IMR-90 (cell line): ENCODE data around the gene GOLGA6C. TPM values are rescaled to one million over a fixed set of nuclear protein-coding genes. Genes with fewer than 3 reads are reported as not detected.

Experiments
- ATAC-seq: fragments of 200-7000 bp; cut with Tn5 transposase; 2 replicates; pipeline ENCODE4 v1.9.1; 2020; ENCODE audit warnings: low read depth, mild to moderate bottlenecking, moderate library complexity
- BruUV-seq: library from RNA; stranded (reverse); fragments of 400-500 nt; replicated peaks from 2 replicates; lab custom pipeline; 2021; lab: Mats Ljungman, UMichigan
- CTCF ChIA-PET: fragments of 300-600 bp; formaldehyde crosslinking; extraction: SDS; loops from one replicate; lab custom pipeline; 2021; ENCODE audit warnings: antibody characterized with exemption; lab: Yijun Ruan, JAX
- POLR2A ChIA-PET: fragments of 300-600 bp; sonication (Branson Sonifier 250); formaldehyde crosslinking; loops from one replicate; lab custom pipeline; 2022; ENCODE audit warnings: antibody characterized with exemption; ENCODE audit not compliant: unreplicated experiment; lab: Charles Lee
- DNase-seq: peaks from one replicate; pipeline ENCODE4 v3.0.0; 2013
- H2AFZ ChIP-seq: replicated peaks from 2 replicates; pipeline ENCODE3; 2013; ENCODE audit warnings: low read length, mild to moderate bottlenecking; ENCODE audit not compliant: poor library complexity
- H2AK5ac ChIP-seq: 2 replicates; pipeline ENCODE4 v1.6.1; 2013; ENCODE audit warnings: low read depth, low read length, inconsistent platforms
- H2AK9ac ChIP-seq: replicated peaks from 2 replicates; pipeline ENCODE3; 2013; ENCODE audit warnings: mild to moderate bottlenecking, low read depth, low read length, moderate library complexity; ENCODE audit not compliant: poor library complexity
- H2BK120ac ChIP-seq: 2 replicates; pipeline ENCODE4 v1.6.1; 2013; ENCODE audit warnings: low read depth, low read length, inconsistent platforms
- H2BK15ac ChIP-seq: 3 replicates; pipeline ENCODE4 v1.6.1; 2013; ENCODE audit warnings: low read depth, low read length, inconsistent platforms
- H2BK20ac ChIP-seq: 2 replicates; pipeline ENCODE4 v1.6.1; 2013; ENCODE audit warnings: low read depth, mild to moderate bottlenecking, inconsistent platforms, low read length, moderate library complexity
- H2BK5ac ChIP-seq: 2 replicates; pipeline ENCODE4 v1.6.1; 2013; ENCODE audit warnings: mild to moderate bottlenecking, low read depth, low read length, inconsistent platforms; ENCODE audit not compliant: poor library complexity, severe bottlenecking
- H3K14ac ChIP-seq: replicated peaks from 2 replicates; pipeline ENCODE4 v1.6.1; 2013; ENCODE audit warnings: low read depth, low read length, inconsistent platforms
- H3K18ac ChIP-seq: 2 replicates; pipeline ENCODE4 v1.6.1; 2013; ENCODE audit warnings: low read depth, low read length, control low read depth
- H3K23ac ChIP-seq: 2 replicates; pipeline ENCODE4 v1.6.1; 2013; ENCODE audit warnings: low read depth, low read length, inconsistent platforms
- H3K27ac ChIP-seq: 2 replicates; pipeline ENCODE4 v1.5.1; 2013; ENCODE audit warnings: mild to moderate bottlenecking, control low read depth, low read length; ENCODE audit not compliant: insufficient read depth
- H3K27me3 ChIP-seq: 2 replicates; pipeline ENCODE4 v1.6.1; 2013; ENCODE audit warnings: low read length; ENCODE audit not compliant: control insufficient read depth, insufficient read depth
- H3K36me3 ChIP-seq: 2 replicates; pipeline ENCODE4 v1.6.1; 2013; ENCODE audit warnings: low read length, mixed read lengths; ENCODE audit not compliant: control insufficient read depth, insufficient read depth
- H3K4ac ChIP-seq: 2 replicates; pipeline ENCODE4 v1.6.1; 2013; ENCODE audit warnings: low read depth, low read length, inconsistent platforms
- H3K4me1 ChIP-seq: 2 replicates; pipeline ENCODE4 v1.6.1; 2013; ENCODE audit warnings: low read length, mixed read lengths; ENCODE audit not compliant: control insufficient read depth, insufficient read depth
- H3K4me2 ChIP-seq: 2 replicates; pipeline ENCODE4 v1.6.1; 2013; ENCODE audit warnings: low read depth, mild to moderate bottlenecking, control low read depth, low read length, moderate library complexity
- H3K4me3 ChIP-seq: 2 replicates; pipeline ENCODE4 v1.5.1; 2013; ENCODE audit warnings: low read depth, mild to moderate bottlenecking, control low read depth, low read length, moderate library complexity; ENCODE audit not compliant: insufficient read depth
- H3K56ac ChIP-seq: 2 replicates; pipeline ENCODE4 v1.6.1; 2013; ENCODE audit warnings: low read length, inconsistent platforms; ENCODE audit not compliant: insufficient read depth; ENCODE audit errors: extremely low read depth
- H3K79me1 ChIP-seq, 2 experiments: 2 replicates each; pipeline ENCODE4 v1.6.1; 2013; ENCODE audit warnings: low read length in 2 of 2, inconsistent platforms in 1 of 2, low read depth in 1 of 2
- H3K9ac ChIP-seq: 2 replicates; pipeline ENCODE4 v1.6.1; 2013; ENCODE audit warnings: low read depth, low read length, control low read depth
- H3K9me1 ChIP-seq: 2 replicates; pipeline ENCODE4 v1.6.1; 2013; ENCODE audit warnings: low read length, inconsistent platforms; ENCODE audit not compliant: insufficient read depth
- H3K9me3 ChIP-seq: 2 replicates; pipeline ENCODE4 v1.6.1; 2013; ENCODE audit warnings: low read length; ENCODE audit not compliant: control insufficient read depth, insufficient read depth
- H4K20me1 ChIP-seq: 2 replicates; pipeline ENCODE4 v1.6.1; 2013; ENCODE audit warnings: low read length, inconsistent platforms; ENCODE audit not compliant: insufficient read depth
- H4K5ac ChIP-seq: 2 replicates; pipeline ENCODE4 v1.6.1; 2013; ENCODE audit warnings: mild to moderate bottlenecking, low read depth, low read length, control low read depth
- H4K8ac ChIP-seq, 2 experiments: 2 replicates each; pipeline ENCODE4 v1.6.1; 2013; ENCODE audit warnings: low read depth in 2 of 2, low read length in 2 of 2, control low read depth in 1 of 2, inconsistent platforms in 1 of 2
- H4K91ac ChIP-seq: 2 replicates; pipeline ENCODE4 v1.6.1; 2013; ENCODE audit warnings: low read depth, low read length, inconsistent platforms; ENCODE audit not compliant: insufficient read depth
- BHLHE40 ChIP-seq: fragments of 150-350 bp; IDR thresholded peaks from 2 replicates; pipeline ENCODE4 v1.6.1; 2016; ENCODE audit warnings: mild to moderate bottlenecking, low read depth, low read length
- CHD1 ChIP-seq: IDR thresholded peaks from 2 replicates; pipeline ENCODE4 v1.6.1; 2012; ENCODE audit warnings: low read depth, low read length, improper control_type of control experiment
- CTCF ChIP-seq: conservative IDR thresholded peaks from 2 replicates; pipeline ENCODE4 v1.5.1; 2012; ENCODE audit warnings: mild to moderate bottlenecking, low read depth, low read length, improper control_type of control experiment
- FOS ChIP-seq: fragments of 150-350 bp; IDR thresholded peaks from 2 replicates; pipeline ENCODE4 v1.6.1; 2016; ENCODE audit warnings: low read depth, low read length
- MAFK ChIP-seq: IDR thresholded peaks from 2 replicates; pipeline ENCODE4 v1.6.1; 2012; ENCODE audit warnings: low read depth, low read length, improper control_type of control experiment
- MAZ ChIP-seq: IDR thresholded peaks from 2 replicates; pipeline ENCODE4 v1.6.1; 2012; ENCODE audit warnings: low read depth, mild to moderate bottlenecking, low read length, improper control_type of control experiment, moderate library complexity, borderline replicate concordance
- MXI1 ChIP-seq: IDR thresholded peaks from 2 replicates; pipeline ENCODE4 v1.6.1; 2012; ENCODE audit warnings: low read depth, mild to moderate bottlenecking, low read length, moderate library complexity, borderline replicate concordance
- NFE2L2 ChIP-seq: fragments of 150-350 bp; IDR thresholded peaks from 2 replicates; pipeline ENCODE4 v1.6.1; 2016; ENCODE audit warnings: low read depth, mild to moderate bottlenecking, low read length
- POLR2A ChIP-seq: IDR thresholded peaks from 2 replicates; pipeline ENCODE4 v1.6.1; 2012; ENCODE audit warnings: mild to moderate bottlenecking, low read depth, low read length
- RAD21 ChIP-seq: IDR thresholded peaks from 2 replicates; pipeline ENCODE4 v1.6.1; 2012; ENCODE audit warnings: low read length, improper control_type of control experiment
- SMC3 ChIP-seq: fragments of 150-350 bp; IDR thresholded peaks from 2 replicates; pipeline ENCODE4 v1.6.1; 2016; ENCODE audit warnings: low read depth, mild to moderate bottlenecking, antibody characterized with exemption, low read length, moderate library complexity
- WGBS, 2 experiments: methylation state at CpG; one replicate each; pipeline versions ENCODE4 v1.1.5 to v1.1.7; 2013; ENCODE audit warnings: missing lambda C conversion rate in 2 of 2; ENCODE audit not compliant: insufficient read length in 1 of 2; ENCODE audit errors: extremely low coverage in 2 of 2; 5-methylcytosine and 5-hydroxymethylcytosine counted together
- dilution Hi-C: fragments of 300-500 bp; cut with HindIII; formaldehyde crosslinking; loops from one replicate; pipeline ENCODE4 v1.14.3; 2018; ENCODE audit warnings: low sequenced_read_pairs; ENCODE audit not compliant: unreplicated experiment
- in situ Hi-C: fragments of 300-500 bp; cut with MboI; formaldehyde crosslinking; loops from 3 replicates; pipeline ENCODE4 v1.14.3; 2019; ENCODE audit warnings: low sequenced_read_pairs, inconsistent platforms, mixed read lengths
- intact Hi-C: fragments of 100-400 bp; cut with micrococcal nuclease; formaldehyde crosslinking; loops from 2 replicates; pipeline ENCODE4 v1.10.0; 2022
- polyA plus RNA-seq, 3 experiments: library from polyadenylated mRNA; depleted of rRNA; stranded (reverse); fragments of >200 nt; gene quantifications; 2 replicates each; pipeline ENCODE4 v1.2.3, GENCODE V29; 2012; ENCODE audit warnings: low replicate concordance in 1 of 3
- total RNA-seq: library from RNA; depleted of rRNA; stranded (reverse); fragments of >200 nt; gene quantifications from 2 replicates; pipeline ENCODE4 v1.2.3, GENCODE V29; 2012
- TF ChIP-seq, protein P1 (sequence below): fragments of 150-350 bp; IDR thresholded peaks from 2 replicates; pipeline ENCODE4 v1.6.1; 2017; ENCODE audit warnings: mild to moderate bottlenecking, antibody characterized with exemption, low read length, low read depth
- TF ChIP-seq, protein P2 (sequence below): fragments of 150-350 bp; IDR thresholded peaks from 2 replicates; pipeline ENCODE4 v1.6.1; 2016; ENCODE audit warnings: low read depth, mild to moderate bottlenecking, low read length, moderate library complexity, borderline replicate concordance

Gene GOLGA6C
- total and polyA plus RNA-seq, 2 of the 4 experiments (the other 2 are of a cell fraction) = not detected

DNA sequence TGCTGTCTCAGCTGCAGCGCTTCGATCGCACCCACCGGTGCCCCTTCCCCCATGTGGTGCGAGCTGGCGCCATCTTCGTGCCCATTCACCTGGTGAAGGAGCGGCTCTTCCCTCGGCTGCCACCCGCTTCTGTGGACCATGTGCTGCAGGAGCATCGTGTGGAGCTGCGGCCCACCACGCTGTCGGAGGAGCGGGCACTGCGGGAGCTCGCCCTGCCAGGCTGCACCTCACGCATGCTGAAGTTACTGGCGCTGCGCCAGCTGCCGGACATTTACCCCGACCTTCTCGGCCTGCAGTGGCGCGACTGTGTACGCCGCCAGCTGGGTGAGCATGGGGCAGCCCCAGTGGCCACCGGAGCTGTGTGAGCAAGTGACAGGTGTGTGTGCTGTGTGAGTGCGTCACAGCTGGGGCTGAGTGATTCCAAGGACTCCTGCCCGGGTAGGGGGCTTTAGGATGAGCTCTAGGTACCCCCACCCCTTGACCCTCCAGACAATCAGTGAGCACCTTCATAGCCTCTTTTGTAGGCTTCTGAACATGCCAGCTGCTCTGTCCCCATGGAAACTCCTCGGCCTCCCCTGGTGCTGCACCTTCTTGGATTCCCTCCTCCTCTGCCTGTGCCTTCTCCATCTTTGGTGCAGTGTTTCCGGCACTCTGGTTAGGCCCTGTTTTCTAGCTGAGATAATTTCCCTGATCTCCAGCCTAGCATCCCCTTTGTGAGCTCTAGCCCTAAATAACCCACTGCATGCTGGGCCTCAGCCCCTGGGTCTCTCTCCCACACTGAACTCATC lies 49.4 kb upstream of the GOLGA6C start (continued):
- no peak for TF ChIP-seq POLR2A

DNA sequence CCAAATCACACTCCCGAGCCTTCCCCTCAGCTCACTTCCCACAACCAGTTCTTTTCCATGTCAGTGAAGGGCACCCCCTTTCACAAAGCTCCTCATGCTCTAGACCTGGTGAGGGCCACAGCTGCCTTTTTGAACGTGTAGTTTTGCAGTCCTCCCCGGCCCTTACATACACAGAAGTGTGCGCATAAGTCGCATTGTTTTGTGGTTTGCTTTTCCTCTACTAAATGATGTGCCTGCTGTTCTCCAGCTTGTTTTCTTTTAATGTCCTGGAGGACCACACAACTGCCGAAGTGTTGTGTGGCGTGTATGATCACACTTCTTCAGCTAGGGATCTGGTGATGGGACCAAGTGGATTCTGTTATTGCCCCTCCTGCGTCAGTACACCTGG lies 48.9 kb upstream of the GOLGA6C start:
- H4K91ac ChIP-seq = no peak overlapping the region
- no TSS peak for BruUV-seq
- no peak overlapping the region for H3K4ac ChIP-seq
- WGBS, 2 experiments = 69% methylated on average over 4 of the region's 8 CpGs; no CpG with 5 or more reads in 1 of the 2 experiments
- no peak overlapping the region for H4K8ac ChIP-seq
- H2BK120ac ChIP-seq = no peak overlapping the region
- no peak overlapping the region for H2BK20ac ChIP-seq
- H3K9me3 ChIP-seq = no peaks in the 10 kb centered on the region
- ATAC-seq (no peak), DNase-seq (no peak)
- H3K27me3 ChIP-seq = no peaks in the 10 kb centered on the region
- H3K27ac ChIP-seq = no peak overlapping the region
- no peaks in the 10 kb centered on the region; the same call in 1 of the 2 replicates for H3K4me1 ChIP-seq
- no peak overlapping the region for H3K9ac ChIP-seq
- no peak overlapping the region for H2AFZ ChIP-seq
- H4K20me1 ChIP-seq = peaks cover 97% of the 10 kb centered on the region
- dilution Hi-C loops = no loop called here
- H3K4me2 ChIP-seq = no peak overlapping the region
- no peak overlapping the region for H2AK9ac ChIP-seq
- no peak overlapping the region for H3K14ac ChIP-seq
- no peak overlapping the region for H3K4me3 ChIP-seq
- H2BK15ac ChIP-seq = no peak overlapping the region
- no peak overlapping the region for H4K5ac ChIP-seq
- TF ChIP-seq SMC3 = no peak
- no peak for TF ChIP-seq CTCF
- TF ChIP-seq MXI1 = no peak
- TF ChIP-seq MAFK = no peak
- TF ChIP-seq, protein P1, sequence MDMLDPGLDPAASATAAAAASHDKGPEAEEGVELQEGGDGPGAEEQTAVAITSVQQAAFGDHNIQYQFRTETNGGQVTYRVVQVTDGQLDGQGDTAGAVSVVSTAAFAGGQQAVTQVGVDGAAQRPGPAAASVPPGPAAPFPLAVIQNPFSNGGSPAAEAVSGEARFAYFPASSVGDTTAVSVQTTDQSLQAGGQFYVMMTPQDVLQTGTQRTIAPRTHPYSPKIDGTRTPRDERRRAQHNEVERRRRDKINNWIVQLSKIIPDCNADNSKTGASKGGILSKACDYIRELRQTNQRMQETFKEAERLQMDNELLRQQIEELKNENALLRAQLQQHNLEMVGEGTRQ = no peak
- no peak for TF ChIP-seq FOS
- no peak for TF ChIP-seq CHD1
- TF ChIP-seq MAZ = no peak
- no peak for TF ChIP-seq NFE2L2
- no peak for TF ChIP-seq BHLHE40
- TF ChIP-seq, protein P2, sequence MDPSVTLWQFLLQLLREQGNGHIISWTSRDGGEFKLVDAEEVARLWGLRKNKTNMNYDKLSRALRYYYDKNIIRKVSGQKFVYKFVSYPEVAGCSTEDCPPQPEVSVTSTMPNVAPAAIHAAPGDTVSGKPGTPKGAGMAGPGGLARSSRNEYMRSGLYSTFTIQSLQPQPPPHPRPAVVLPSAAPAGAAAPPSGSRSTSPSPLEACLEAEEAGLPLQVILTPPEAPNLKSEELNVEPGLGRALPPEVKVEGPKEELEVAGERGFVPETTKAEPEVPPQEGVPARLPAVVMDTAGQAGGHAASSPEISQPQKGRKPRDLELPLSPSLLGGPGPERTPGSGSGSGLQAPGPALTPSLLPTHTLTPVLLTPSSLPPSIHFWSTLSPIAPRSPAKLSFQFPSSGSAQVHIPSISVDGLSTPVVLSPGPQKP = no peak
- no peak for TF ChIP-seq RAD21
- H3K9me1 ChIP-seq = no peaks in the 10 kb centered on the region
- POLR2A ChIA-PET = no interaction called here
- no peak overlapping the region for H2BK5ac ChIP-seq
- CTCF ChIA-PET = no interaction called here
- intact Hi-C loops = no loop called here
- H3K56ac ChIP-seq = no peak overlapping the region
- H2AK5ac ChIP-seq = no peak overlapping the region
- no peak overlapping the region for H3K18ac ChIP-seq
- peaks cover 68% of the 10 kb centered on the region for H3K36me3 ChIP-seq
- peaks cover 17 to 72% of the 10 kb centered on the region in 2 experiments for H3K79me1 ChIP-seq
- no peak overlapping the region for H3K23ac ChIP-seq
- in situ Hi-C loops = no loop called here
